ACHN (cell line): ENCODE results near the gene VPS37B.
"Not testable (repeated sequence)": the region's sequence is repeated elsewhere in the genome, so short reads cannot be mapped to it uniquely, and the experiment has no call there.

Experiments used
- DNase-seq: peaks from one replicate; pipeline ENCODE4 v3.0.0-alpha.2; 2015
- in situ Hi-C: cut with HindIII; loops from 2 replicates; pipeline ENCODE4 v1.10.0; 2017; ENCODE audit warnings: low sequenced_read_pairs, low pct_ligation_motif_present, low pct_unique_long_range_greater_than_20kb

The VPS37B gene

GRCh38 chr12:122917507-122918121 is 21.7 kb upstream of the VPS37B start:
- no peak for DNase-seq
- in situ Hi-C loops = no loop called here

- DNase-seq = no peak
- in situ Hi-C loops = no loop called here
These were observed 13.7 kb upstream of the VPS37B start for GRCh38 chr12:122909442-122910288.

- no peak for DNase-seq
- in situ Hi-C loops = no loop called here
These were observed 13.0 kb upstream of the VPS37B start for GRCh38 chr12:122908915-122909314.

GRCh38 chr12:122905258-122905657 is 9.3 kb upstream of the VPS37B start:
- DNase-seq, in situ Hi-C loops: not testable (repeated sequence)

- no peak for DNase-seq
- in situ Hi-C loops = no loop called here
These were observed 7.7 kb upstream of the VPS37B start for GRCh38 chr12:122903693-122904034.

GRCh38 chr12:122902854-122903692 is 7.1 kb upstream of the VPS37B start:
- no peak for DNase-seq
- in situ Hi-C loops = no loop called here

GRCh38 chr12:122899887-122900286 is 4.0 kb upstream of the VPS37B start:
- in situ Hi-C loops = no loop called here
- no peak for DNase-seq

GRCh38 chr12:122896662-122897061 is 738 bp upstream of the VPS37B start:
- no peak for DNase-seq
- in situ Hi-C loops = no loop called here

- in situ Hi-C loops = no loop called here
These were observed 612 bp downstream of the VPS37B start for GRCh38 chr12:122895320-122895703.

GRCh38 chr12:122894193-122895121 is 1.5 kb downstream of the VPS37B start:
- in situ Hi-C loops = no loop called here
- DNase-seq = no peak

More at GRCh38 chr12:122895320-122895703, 612 bp downstream of the VPS37B start:
- DNase-seq = peak; percentile 50

GRCh38 chr12:122893208-122894153 is 2.4 kb downstream of the VPS37B start:
- in situ Hi-C loops = no loop called here
- DNase-seq = no peak

- DNase-seq, in situ Hi-C loops: not testable (repeated sequence)
These were observed 3.2 kb downstream of the VPS37B start for GRCh38 chr12:122892724-122893123.

- in situ Hi-C loops = no loop called here
- no peak for DNase-seq
These were observed 4.0 kb downstream of the VPS37B start for GRCh38 chr12:122891661-122892525.

GRCh38 chr12:122889761-122890520 is 6.0 kb downstream of the VPS37B start:
- DNase-seq = no peak
- in situ Hi-C loops = no loop called here

GRCh38 chr12:122888232-122888752 is 7.6 kb downstream of the VPS37B start:
- peak; percentile 81 for DNase-seq
- in situ Hi-C loops = no loop called here

- in situ Hi-C loops = no loop called here
- DNase-seq = no peak
These were observed 8.1 kb downstream of the VPS37B start for GRCh38 chr12:122887819-122888212.
